ENCODE results near the gene TICRR.
"Not testable (repeated sequence)": the region's sequence is repeated elsewhere in the genome, so short reads cannot be mapped to it uniquely, and the experiment has no call there.

TICRR gene

GRCh38 chr15:89575146-89575655, at the start of gene TICRR:
TICRR (plus strand) TSS chr15:89575469; CDS start chr15:89575587, 118 bp downstream.
- DNase-seq = peak; percentile 85

- DNase-seq = no peak
Observed at GRCh38 chr15:89526181-89526580, 49.1 kb upstream of the TICRR start.

GRCh38 chr15:89526601-89527441, 48.4 kb upstream of the TICRR start:
- DNase-seq = no peak

- no peak for DNase-seq
Observed at GRCh38 chr15:89528757-89529352, 46.4 kb upstream of the TICRR start.

- no peak for DNase-seq
Observed at GRCh38 chr15:89530976-89531375, 44.3 kb upstream of the TICRR start.

- DNase-seq = no peak
Observed at GRCh38 chr15:89531796-89532537, 43.3 kb upstream of the TICRR start.

GRCh38 chr15:89533861-89534544, 41.3 kb upstream of the TICRR start:
- no peak for DNase-seq

- no peak for DNase-seq
Observed at GRCh38 chr15:89539027-89539426, 36.2 kb upstream of the TICRR start.

- DNase-seq = no peak
Observed at GRCh38 chr15:89542369-89542768, 32.9 kb upstream of the TICRR start.

- no peak for DNase-seq
Observed at GRCh38 chr15:89543389-89543788, 31.9 kb upstream of the TICRR start.

- not testable (repeated sequence) for DNase-seq
Observed at GRCh38 chr15:89549138-89549537, 26.1 kb upstream of the TICRR start.

- no peak for DNase-seq
Observed at GRCh38 chr15:89550427-89550826, 24.8 kb upstream of the TICRR start.

- DNase-seq = no peak
Observed at GRCh38 chr15:89551550-89551949, 23.7 kb upstream of the TICRR start.

- DNase-seq = no peak
Observed at GRCh38 chr15:89553632-89554031, 21.6 kb upstream of the TICRR start.

- no peak for DNase-seq
Observed at GRCh38 chr15:89554247-89554646, 21.0 kb upstream of the TICRR start.

GRCh38 chr15:89555768-89556167, 19.5 kb upstream of the TICRR start:
- no peak for DNase-seq

- DNase-seq = peak; percentile 9
Observed at GRCh38 chr15:89556413-89557262, 18.6 kb upstream of the TICRR start.

- DNase-seq = no peak
Observed at GRCh38 chr15:89559769-89560264, 15.5 kb upstream of the TICRR start.

- DNase-seq = no peak
Observed at GRCh38 chr15:89566181-89566580, 9.1 kb upstream of the TICRR start.

GRCh38 chr15:89566621-89567294, 8.5 kb upstream of the TICRR start:
- no peak for DNase-seq

- no peak for DNase-seq
Observed at GRCh38 chr15:89569090-89569745, 6.1 kb upstream of the TICRR start.

Measured in stimulated activated CD4-positive, alpha-beta T cell treated with anti-CD3 and anti-CD28 coated beads, Interleukin-12 subunit alpha, Interleukin-12 subunit beta, amount 100 ng/mL, for 4 hours (primary cell).